ENCODE results near the gene MEGF9.

The MEGF9 gene

GRCh38 chr9:120714088-120714845, at the start of gene MEGF9:
TSS of gene MEGF9 (minus strand) at chr9:120714470. CDS start at chr9:120714358, 112 bp downstream.
- TF ChIP-seq CTCF (IDR thresholded peaks at IDR 0.05; ENCODE audit: low read depth, low read length): no peak
- DNase-seq (ENCODE audit: low read depth, low spot score): peak; percentile 98
- H3K4me3 ChIP-seq (ENCODE audit: low read depth, low read length): peak within 1 kb of the TSS; percentile 68
- in situ Hi-C loops (cut with HindIII; ENCODE audit: low sequenced_read_pairs): no loop called here

- no peak overlapping the region for H3K4me3 ChIP-seq (ENCODE audit: low read depth, low read length)
- no peak for DNase-seq (ENCODE audit: low read depth, low spot score)
- no peak for TF ChIP-seq CTCF (IDR thresholded peaks at IDR 0.05; ENCODE audit: low read depth, low read length)
- in situ Hi-C loops (cut with HindIII; ENCODE audit: low sequenced_read_pairs): no loop called here
These were observed 46.7 kb upstream of the MEGF9 start for GRCh38 chr9:120761006-120761405.

- H3K4me3 ChIP-seq (ENCODE audit: low read depth, low read length): no peak overlapping the region
- in situ Hi-C loops (cut with HindIII; ENCODE audit: low sequenced_read_pairs): no loop called here
- no peak for DNase-seq (ENCODE audit: low read depth, low spot score)
- no peak for TF ChIP-seq CTCF (IDR thresholded peaks at IDR 0.05; ENCODE audit: low read depth, low read length)
These were observed 45.6 kb upstream of the MEGF9 start for GRCh38 chr9:120759755-120760400.

GRCh38 chr9:120758544-120758943, 44.3 kb upstream of the MEGF9 start:
- TF ChIP-seq CTCF (IDR thresholded peaks at IDR 0.05; ENCODE audit: low read depth, low read length): no peak
- DNase-seq (ENCODE audit: low read depth, low spot score): no peak
- no peak overlapping the region for H3K4me3 ChIP-seq (ENCODE audit: low read depth, low read length)
- in situ Hi-C loops (cut with HindIII; ENCODE audit: low sequenced_read_pairs): no loop called here

GRCh38 chr9:120757026-120757913, 43.0 kb upstream of the MEGF9 start:
- no peak for DNase-seq (ENCODE audit: low read depth, low spot score)
- H3K4me3 ChIP-seq (ENCODE audit: low read depth, low read length): no peak overlapping the region
- in situ Hi-C loops (cut with HindIII; ENCODE audit: low sequenced_read_pairs): no loop called here
- no peak for TF ChIP-seq CTCF (IDR thresholded peaks at IDR 0.05; ENCODE audit: low read depth, low read length)

GRCh38 chr9:120756531-120756930, 42.3 kb upstream of the MEGF9 start:
- TF ChIP-seq CTCF (IDR thresholded peaks at IDR 0.05; ENCODE audit: low read depth, low read length): no peak
- no peak for DNase-seq (ENCODE audit: low read depth, low spot score)
- no peak overlapping the region for H3K4me3 ChIP-seq (ENCODE audit: low read depth, low read length)
- in situ Hi-C loops (cut with HindIII; ENCODE audit: low sequenced_read_pairs): no loop called here
